ENCODE results near the gene MYO5C. TPM values are rescaled to one million over a fixed set of nuclear protein-coding genes. Genes with fewer than 3 reads are reported as not detected.

The MYO5C gene
- total and polyA plus RNA-seq, 2 donors (not counting 3 experiments of a cell fraction or from before 2014, with no cell fraction given): 7.5 to 19.4 TPM

DNA sequence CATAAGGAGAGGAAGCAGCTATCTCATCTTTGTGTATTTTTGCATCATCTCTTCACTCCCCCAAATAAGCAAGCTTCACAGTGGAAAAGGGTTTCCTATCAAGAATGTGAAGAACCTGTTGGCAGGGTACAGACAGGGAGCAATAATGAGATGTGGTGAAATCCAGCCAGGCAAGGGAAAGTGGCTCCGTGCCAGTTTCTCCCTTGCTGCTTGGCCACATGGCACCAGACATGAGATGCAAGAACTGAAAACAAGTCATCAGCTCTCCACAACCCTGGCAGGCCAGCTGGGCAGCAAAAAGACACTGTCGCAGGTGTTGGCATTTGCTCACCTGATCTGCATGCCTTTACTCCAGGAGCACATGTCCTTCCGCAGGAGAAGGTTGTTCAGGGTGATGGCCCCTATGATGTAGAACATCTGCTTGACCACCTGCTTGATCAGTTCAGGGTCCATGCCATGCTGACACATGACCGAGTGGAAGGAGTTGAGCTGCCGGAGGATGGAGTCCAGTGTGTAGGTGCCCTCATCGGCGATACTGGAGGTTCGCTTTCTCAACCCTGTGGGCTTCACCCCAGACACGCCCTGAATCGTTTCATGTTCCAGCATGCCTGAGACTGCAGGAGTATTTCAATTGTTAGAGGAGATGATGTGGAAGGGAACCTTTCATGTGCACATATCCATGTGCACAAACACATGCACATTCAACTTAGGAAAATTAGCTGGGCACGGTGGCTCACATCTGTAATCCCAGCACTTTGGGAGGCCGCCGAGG, 23.3 kb upstream of the MYO5C start:
- intact Hi-C loops (cut with micrococcal nuclease): no loop called here
- ChIA-PET CTCF (interaction anchor here (0.7 to 1.3 kb wide), 2 partner anchors 12 to 14 kb away, joined by 3 to 4 read pairs; no protein-coding TSS in a partner anchor), POLR2A (no interaction called here)
- H4K20me1 ChIP-seq (replicated peaks; ENCODE audit: control insufficient read depth, extremely low read depth, insufficient read depth, low read length): no peaks in the 10 kb centered on the region
- no peak overlapping the region for H3K9ac ChIP-seq (replicated peaks; ENCODE audit: extremely low read depth, insufficient read depth, low read length)
- TF ChIP-seq MAX (IDR thresholded peaks at IDR 0.05; ENCODE audit: insufficient read depth, insufficient read length): no peak
- no peak for TF ChIP-seq POLR2A (IDR thresholded peaks at IDR 0.05; ENCODE audit: low read depth, low read length)
- no peak for TF ChIP-seq JUN (IDR thresholded peaks at IDR 0.05; ENCODE audit: borderline replicate concordance, insufficient read depth, insufficient read length, low read depth)
- no peak for TF ChIP-seq GATA2 (IDR thresholded peaks at IDR 0.05; ENCODE audit: insufficient read depth, insufficient read length, low read depth, low read length)
- no peak for TF ChIP-seq POLR2AphosphoS5 (IDR thresholded peaks at IDR 0.05; ENCODE audit: insufficient read depth, low read depth, low read length)
- TF ChIP-seq MYC (IDR thresholded peaks at IDR 0.05; ENCODE audit: low read depth, low read length): no peak
- no peak for TF ChIP-seq EZH2 (IDR thresholded peaks at IDR 0.05; ENCODE audit: borderline replicate concordance, low read depth, low read length, severe bottlenecking)
- TF ChIP-seq CTCF (IDR thresholded peaks at IDR 0.05; ENCODE audit: extremely low read depth in 1 of 2, insufficient read depth in 1 of 2, low read depth in 1 of 2, low read length in 2 of 2): no peak
- TF ChIP-seq FOS (IDR thresholded peaks at IDR 0.05; ENCODE audit: borderline replicate concordance, insufficient read depth, low read length): no peak
- H3K36me3 ChIP-seq (ENCODE audit: control insufficient read depth in 2 of 2, extremely low read depth in 1 of 2, insufficient read depth in 2 of 2, low read length in 2 of 2): peaks cover 23 to 25% of the 10 kb centered on the region in 2 experiments
- no peaks in the 10 kb centered on the region for H3K9me3 ChIP-seq (replicated peaks; ENCODE audit: control insufficient read depth, insufficient read depth, low read length)
- dilution Hi-C loops (cut with MboI; ENCODE audit: extremely low pct_ligation_motif_present, low sequenced_read_pairs): no loop called here
- FAIRE-seq (no peak), DNase-seq (ENCODE audit: low read depth, low spot score) (no peak)
- no peaks in the 10 kb centered on the region for H3K9me1 ChIP-seq (replicated peaks; ENCODE audit: control insufficient read depth, extremely low read depth, insufficient read depth, low read length)
- no peak overlapping the region for H3K4me2 ChIP-seq (ENCODE audit: insufficient read depth, low read length)
- H2AFZ ChIP-seq (ENCODE audit: low read depth, low read length): no peak overlapping the region
- H3K4me1 ChIP-seq (ENCODE audit: control insufficient read depth, extremely low read depth, insufficient read depth, low read length): no peaks in the 10 kb centered on the region
- no peaks in the 10 kb centered on the region for H3K79me2 ChIP-seq (ENCODE audit: control insufficient read depth, insufficient read depth, low read length)
- no TSS peak for BruUV-seq (replicated peaks)
- H3K4me3 ChIP-seq (replicated peaks in 1 of 3; ENCODE audit: insufficient read depth in 1 of 3, low read depth in 1 of 3, low read length in 3 of 3): no peak overlapping the region
- H3K27ac ChIP-seq (ENCODE audit: insufficient read depth, low read depth, low read length): no peak overlapping the region
- H3K27me3 ChIP-seq (ENCODE audit: control insufficient read depth in 2 of 2, insufficient read depth in 2 of 2, low read length in 2 of 2): no peaks in the 10 kb centered on the region
